Measurements from ENCODE around the gene CNIH2. TPM values are rescaled to one million over a fixed set of nuclear protein-coding genes. Genes with fewer than 3 reads are reported as not detected.

Gene CNIH2
- total RNA-seq, 1 donor from 2014 or later, result 0.22 TPM

DNA sequence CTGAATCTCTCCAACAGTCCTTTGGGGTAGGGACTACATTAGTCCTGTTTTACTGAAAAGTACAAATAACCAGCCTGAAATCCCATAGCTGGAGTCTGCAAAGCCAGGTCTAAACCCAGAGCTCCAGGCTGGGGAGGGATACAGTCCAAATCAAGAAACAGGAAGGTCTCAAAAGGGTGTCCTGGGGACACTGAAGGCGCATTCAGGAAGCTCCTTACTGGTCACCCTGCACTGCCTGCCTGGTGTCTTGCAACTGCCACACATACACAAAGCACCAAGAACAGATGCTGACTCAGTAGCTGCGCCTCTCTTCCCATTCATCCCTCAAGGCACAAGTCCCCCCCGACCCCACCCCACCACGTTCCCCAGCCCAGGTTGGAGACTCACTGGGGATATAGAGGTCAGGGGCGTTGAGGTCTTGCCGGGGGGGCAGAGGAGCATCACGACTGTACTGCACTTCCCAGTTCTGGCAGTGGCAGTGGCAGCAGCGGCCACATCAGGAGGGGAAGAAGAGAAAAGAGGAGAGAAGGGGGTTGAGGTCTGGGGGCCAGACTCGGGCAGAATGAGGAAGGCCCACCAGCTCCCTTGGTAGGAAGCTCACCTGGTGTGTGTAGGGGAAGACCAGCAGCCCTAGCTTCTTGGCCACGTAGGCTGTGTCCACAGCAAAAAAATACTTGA lies 9.4 kb downstream of the CNIH2 start:
- intact Hi-C loops (cut with DNase I), result no loop called here
- no peak for DNase-seq (ENCODE audit: low spot score)

DNA sequence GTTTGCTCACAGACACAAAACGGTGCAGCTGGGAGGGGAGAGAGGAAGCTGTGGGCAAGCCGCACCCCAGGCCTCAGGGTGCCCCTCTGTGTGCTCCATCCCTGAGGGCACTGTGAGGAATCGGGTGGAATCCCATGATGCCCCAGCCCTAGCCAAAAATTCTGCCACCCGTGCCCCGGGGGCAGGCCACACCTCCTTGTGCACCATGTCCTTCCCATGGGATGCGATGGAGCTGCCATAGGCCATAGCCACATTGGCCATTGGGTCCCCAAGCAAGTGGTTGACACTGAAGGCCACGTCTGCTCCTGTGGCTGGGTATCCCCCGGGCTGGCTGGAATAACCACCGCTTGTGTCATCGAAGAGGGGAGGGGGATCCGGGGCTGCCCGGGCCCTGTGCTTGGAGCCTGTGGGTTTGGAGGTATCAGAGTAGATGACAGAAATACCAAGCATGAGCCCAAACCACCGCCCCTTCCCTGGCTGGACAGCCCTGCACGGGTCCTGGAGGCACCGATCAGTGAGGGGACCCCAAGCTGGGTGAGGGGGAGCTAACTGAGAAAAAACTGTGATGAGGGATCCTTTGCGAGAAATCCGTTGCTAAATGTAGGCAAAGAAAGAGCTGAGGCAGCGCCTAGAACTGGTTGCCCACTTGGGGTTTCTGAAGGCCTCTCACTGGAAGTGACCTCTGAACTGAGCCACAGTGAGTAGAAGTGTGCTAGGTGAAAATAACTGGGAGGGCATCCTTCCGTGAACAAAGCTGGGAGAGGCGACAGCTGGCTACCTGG lies 10.1 kb downstream of the CNIH2 start:
- DNase-seq (ENCODE audit: low spot score), result no peak

GRCh38 chr11:66288671-66289547 lies 10.9 kb downstream of the CNIH2 start, which contains the start of gene YIF1A:
TSS of gene YIF1A (minus strand) at chr11:66289143. CDS start at chr11:66288985, 158 bp downstream.
- intact Hi-C loops (cut with DNase I), result loop anchor here (2.0 kb wide), 1 partner anchor 20 kb away; the partner anchor contains the start of gene RAB1B
- peak; percentile 99 for DNase-seq (ENCODE audit: low spot score)

More for the DNA sequence above, 10.1 kb downstream of the CNIH2 start:
- intact Hi-C loops (cut with DNase I), result loop anchor here (2.0 kb wide), 1 partner anchor 19 kb away; the partner anchor contains the start of gene RAB1B

- DNase-seq (ENCODE audit: low spot score), result peak; percentile 83
- intact Hi-C loops (cut with DNase I), result loop anchor here (2.0 kb wide), 1 partner anchor 21 kb away; the partner anchor contains the start of gene RAB1B
Measured at GRCh38 chr11:66289548-66290329, 11.8 kb downstream of the CNIH2 start.

DNA sequence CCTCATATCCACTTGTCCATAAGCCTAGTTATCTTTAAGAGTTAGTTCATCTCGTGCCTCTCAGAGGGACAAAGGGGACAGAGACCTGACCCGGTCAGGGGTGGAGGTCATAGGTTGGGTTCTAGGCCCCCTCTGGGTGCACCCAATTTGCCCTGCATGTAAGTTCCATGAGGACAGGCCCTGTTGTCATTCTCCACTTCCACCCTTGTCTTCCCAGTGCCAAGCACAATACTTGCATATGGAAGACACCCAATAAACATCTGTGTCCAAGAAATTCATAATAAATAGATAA lies 12.3 kb downstream of the CNIH2 start:
- no peak for DNase-seq (ENCODE audit: low spot score)
- intact Hi-C loops (cut with DNase I), result no loop called here

DNA sequence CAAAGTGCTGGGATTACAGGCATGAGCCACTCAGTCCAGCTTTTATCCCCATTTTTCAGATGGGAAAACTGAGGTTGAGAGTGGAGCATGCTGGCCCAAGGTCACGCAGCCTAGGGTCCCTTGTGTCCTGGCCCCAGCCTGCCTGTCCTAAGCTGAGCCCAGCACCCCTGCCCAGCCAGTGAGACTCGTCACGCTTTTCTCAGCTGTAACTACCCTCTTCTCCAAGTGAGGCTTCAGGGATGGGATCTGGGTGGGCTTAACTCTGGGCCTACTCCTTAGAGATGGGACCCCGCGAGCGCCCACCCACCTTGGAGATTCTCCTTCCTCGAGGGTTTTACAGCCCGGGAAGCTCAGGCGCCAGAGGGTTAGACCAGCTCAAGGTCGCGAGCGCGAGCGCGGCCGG lies 13.3 kb downstream of the CNIH2 start:
- intact Hi-C loops (cut with DNase I), result no loop called here
- no peak for DNase-seq (ENCODE audit: low spot score)

GRCh38 chr11:66291706-66292542 lies 13.9 kb downstream of the CNIH2 start, which contains the start of gene TMEM151A:
TSS of gene TMEM151A (plus strand) at chr11:66291894. CDS start at chr11:66292014, 120 bp downstream.
- intact Hi-C loops (cut with DNase I), result no loop called here
- no peak for DNase-seq (ENCODE audit: low spot score)

GRCh38 chr11:66292543-66293332 lies 14.8 kb downstream of the CNIH2 start:
- intact Hi-C loops (cut with DNase I), result no loop called here
- no peak for DNase-seq (ENCODE audit: low spot score)

- DNase-seq (ENCODE audit: low spot score), result no peak
- intact Hi-C loops (cut with DNase I), result no loop called here
Measured at GRCh38 chr11:66293352-66293751, 15.4 kb downstream of the CNIH2 start.

- DNase-seq (ENCODE audit: low spot score), result no peak
- intact Hi-C loops (cut with DNase I), result no loop called here
Measured at GRCh38 chr11:66293777-66294625, 16.0 kb downstream of the CNIH2 start.

GRCh38 chr11:66294626-66295620 lies 16.9 kb downstream of the CNIH2 start:
- intact Hi-C loops (cut with DNase I), result no loop called here

GRCh38 chr11:66297610-66298009 lies 19.6 kb downstream of the CNIH2 start:
- DNase-seq (ENCODE audit: low spot score), result no peak
- intact Hi-C loops (cut with DNase I), result no loop called here

More at GRCh38 chr11:66294626-66295620, 16.9 kb downstream of the CNIH2 start:
- no peak for DNase-seq (ENCODE audit: low spot score)

- DNase-seq (ENCODE audit: low spot score), result no peak
Measured at GRCh38 chr11:66299186-66299585, 21.2 kb downstream of the CNIH2 start.

DNA sequence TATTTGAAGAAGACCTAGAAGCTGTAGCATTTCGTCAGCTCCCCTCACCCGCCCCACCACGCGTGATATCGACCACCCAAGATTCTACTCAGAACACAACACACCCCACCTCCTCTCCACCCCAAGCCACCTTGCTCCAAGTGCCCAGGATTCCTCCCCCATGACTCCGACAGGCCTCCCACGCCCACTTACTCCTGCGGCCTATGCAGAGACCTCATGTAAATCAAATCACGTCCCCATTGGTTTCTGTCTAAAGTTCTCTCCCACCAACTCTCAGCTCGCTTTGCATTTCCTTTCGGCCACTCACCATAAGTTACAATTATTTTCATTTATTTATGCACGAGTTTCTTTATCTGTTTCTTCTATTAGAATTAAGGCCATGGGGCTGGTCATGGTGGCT lies 24.7 kb downstream of the CNIH2 start:
- intact Hi-C loops (cut with DNase I), result no loop called here
- DNase-seq (ENCODE audit: low spot score), result no peak

More at GRCh38 chr11:66299186-66299585, 21.2 kb downstream of the CNIH2 start:
- intact Hi-C loops (cut with DNase I), result no loop called here

DNA sequence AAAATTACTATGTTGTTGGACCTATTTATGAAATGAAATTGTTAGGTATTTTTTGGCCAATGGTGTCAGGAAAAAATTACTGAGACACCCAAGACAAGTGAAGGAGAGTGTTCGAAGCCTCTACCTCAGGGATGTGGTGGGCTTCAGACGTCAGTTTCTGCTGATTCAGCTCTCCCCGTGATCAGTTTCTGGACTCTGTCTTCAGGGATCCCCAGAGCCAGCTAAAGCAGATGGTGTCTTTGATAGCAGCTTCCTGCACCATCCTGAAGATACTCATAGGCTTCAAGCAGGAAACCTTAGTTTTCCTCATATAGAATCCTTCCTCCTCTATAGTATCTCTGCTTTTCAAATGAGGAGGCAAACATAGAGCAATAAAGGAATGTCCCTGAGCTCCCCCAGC lies 31.5 kb downstream of the CNIH2 start:
- DNase-seq (ENCODE audit: low spot score), result no peak
- intact Hi-C loops (cut with DNase I), result no loop called here
